ENCODE data around the gene ZGPAT.

DNA sequence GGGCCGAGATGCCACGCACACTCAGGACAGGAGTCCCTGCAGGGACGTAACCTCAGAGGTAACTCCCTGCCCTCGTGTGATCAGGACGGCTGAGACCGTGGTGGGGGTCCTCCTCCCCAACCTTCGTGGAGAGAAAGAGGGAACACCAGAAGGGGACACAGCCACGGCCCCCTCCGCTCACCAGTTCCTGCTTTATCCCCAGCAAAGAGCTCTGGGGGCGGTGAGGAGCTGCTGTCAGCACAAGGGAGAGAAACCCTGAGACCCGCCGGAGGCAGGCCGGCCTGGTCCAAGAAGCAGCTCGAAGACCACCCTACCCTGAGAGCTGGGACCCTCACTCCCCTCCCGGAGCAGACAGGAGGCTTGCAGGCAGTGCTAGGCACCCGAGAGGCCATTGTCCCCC is 76.1 kb downstream of the ZGPAT start:
- TF ChIP-seq ZNF274 (IDR thresholded peaks at IDR 0.05; ENCODE audit: low read depth, low read length) (no peak), YY1 (IDR thresholded peaks at IDR 0.05; ENCODE audit: insufficient read depth, insufficient read length) (no peak)
